Epithelial cell of esophagus (primary cell): ENCODE data around the gene IL6R.

Experiments
- DNase-seq: peaks from one replicate; pipeline ENCODE4 v3.0.0; 2010; ENCODE audit warnings: low read depth
- H3K4me3 ChIP-seq: 2 replicates; pipeline ENCODE4 v1.5.1; 2011; ENCODE audit warnings: mild to moderate bottlenecking, low read length, control low read depth
- CTCF ChIP-seq: IDR thresholded peaks from 2 replicates; pipeline ENCODE4 v1.5.1; 2011; ENCODE audit warnings: low read depth, mild to moderate bottlenecking, low read length, control low read depth, inconsistent platforms; ENCODE audit not compliant: insufficient read depth; ENCODE audit errors: missing control alignments

IL6R gene

GRCh38 chr1:154402409-154402921 is 2.7 kb upstream of the IL6R start:
- no peak overlapping the region for H3K4me3 ChIP-seq
- DNase-seq: no peak
- no peak for TF ChIP-seq CTCF

- DNase-seq: no peak
- no peak for TF ChIP-seq CTCF
- H3K4me3 ChIP-seq: no peak overlapping the region
These were observed 1.7 kb upstream of the IL6R start for GRCh38 chr1:154403261-154403943.

- TF ChIP-seq CTCF: no peak
- no peak overlapping the region for H3K4me3 ChIP-seq
- no peak for DNase-seq
These were observed 1.2 kb upstream of the IL6R start for GRCh38 chr1:154403983-154404382.

GRCh38 chr1:154404511-154404931 is 622 bp upstream of the IL6R start:
- peak overlapping the region; percentile 94 for H3K4me3 ChIP-seq
- DNase-seq: no peak
- no peak for TF ChIP-seq CTCF

GRCh38 chr1:154405747-154406571 is 816 bp downstream of the IL6R start:
- peak; percentile 35 for TF ChIP-seq CTCF
- H3K4me3 ChIP-seq: peak overlapping the region; percentile 94
- DNase-seq: peak; percentile 79

- peak overlapping the region; percentile 94 for H3K4me3 ChIP-seq
- no peak for DNase-seq
These were observed 1.4 kb downstream of the IL6R start for GRCh38 chr1:154406572-154406879.

More at GRCh38 chr1:154406572-154406879, 1.4 kb downstream of the IL6R start:
- no peak for TF ChIP-seq CTCF
